ENCODE results near the gene PCDHGA1. TPM values are rescaled to one million over a fixed set of nuclear protein-coding genes. Genes with fewer than 3 reads are reported as not detected.

Gene PCDHGA1
- total and polyA plus RNA-seq, 9 of the 15 experiments (the other 6 are each of a cell fraction or from before 2014, with no cell fraction given) = 0.05 to 0.26 (median 0.18) TPM; not detected in 2

DNA sequence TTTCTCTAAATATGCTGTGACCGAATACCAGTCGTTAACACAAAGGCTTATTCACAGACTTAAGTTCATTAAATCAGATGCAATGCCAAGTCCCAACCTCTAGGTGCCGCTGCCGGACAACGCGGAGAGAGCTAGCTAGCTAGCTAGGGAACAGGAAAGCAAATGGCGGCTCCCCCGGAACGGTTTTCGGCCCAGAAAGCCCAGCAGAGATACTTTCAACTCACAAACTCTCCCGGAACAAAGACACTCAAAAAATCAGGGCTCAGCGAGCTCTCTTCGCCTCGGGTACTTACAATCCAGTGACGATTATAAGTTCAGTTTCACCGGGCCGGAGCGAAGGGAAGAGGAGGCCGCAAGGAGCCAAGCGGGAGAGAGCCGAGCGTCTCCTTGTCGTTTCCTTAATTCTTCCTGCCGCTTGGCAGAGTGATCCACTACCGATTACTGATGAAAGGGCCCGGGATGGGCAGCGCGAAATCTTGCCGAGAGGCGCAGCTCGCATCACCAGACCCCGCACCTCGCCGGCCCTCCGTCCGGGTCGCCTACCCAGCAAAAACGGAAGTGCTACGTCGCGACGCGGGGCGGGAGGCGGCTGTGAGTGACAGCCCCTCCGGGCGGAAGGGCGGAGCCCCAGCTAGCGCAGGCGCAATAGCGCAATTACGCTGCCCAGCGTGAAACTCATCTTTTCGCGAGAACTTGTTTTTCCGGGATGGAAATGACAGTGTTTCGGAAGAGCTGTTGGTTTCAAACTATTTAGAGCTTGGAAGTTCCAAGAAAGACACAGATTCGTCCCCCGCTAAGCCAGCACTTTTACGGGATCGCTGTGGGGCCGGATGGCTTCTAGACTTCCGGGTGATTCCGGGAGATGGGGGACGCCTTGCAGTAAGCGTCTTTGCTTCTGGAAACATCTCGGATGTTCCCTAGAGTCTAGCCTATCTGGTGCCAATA is 9.8 kb upstream of the PCDHGA1 start, which contains the start of gene TAF7 (continued):
- TF ChIP-seq KDM4B (IDR thresholded peaks at IDR 0.05; ENCODE audit: borderline replicate concordance in 2 of 2, low read depth in 1 of 2) = peak in 1 of 2 experiments; percentile 62; a peak in 1 of 4 replicates
- TF ChIP-seq JUN (IDR thresholded peaks at IDR 0.05; ENCODE audit: borderline replicate concordance, low read depth, low read length) = no peak
- 0 out of 2 replicates have a peak, but pooled peaks have one; percentile 26 for TF ChIP-seq JUN (CRISPR knock-in tag; IDR thresholded peaks at IDR 0.05; ENCODE audit: borderline replicate concordance)
- TF ChIP-seq, protein P1, sequence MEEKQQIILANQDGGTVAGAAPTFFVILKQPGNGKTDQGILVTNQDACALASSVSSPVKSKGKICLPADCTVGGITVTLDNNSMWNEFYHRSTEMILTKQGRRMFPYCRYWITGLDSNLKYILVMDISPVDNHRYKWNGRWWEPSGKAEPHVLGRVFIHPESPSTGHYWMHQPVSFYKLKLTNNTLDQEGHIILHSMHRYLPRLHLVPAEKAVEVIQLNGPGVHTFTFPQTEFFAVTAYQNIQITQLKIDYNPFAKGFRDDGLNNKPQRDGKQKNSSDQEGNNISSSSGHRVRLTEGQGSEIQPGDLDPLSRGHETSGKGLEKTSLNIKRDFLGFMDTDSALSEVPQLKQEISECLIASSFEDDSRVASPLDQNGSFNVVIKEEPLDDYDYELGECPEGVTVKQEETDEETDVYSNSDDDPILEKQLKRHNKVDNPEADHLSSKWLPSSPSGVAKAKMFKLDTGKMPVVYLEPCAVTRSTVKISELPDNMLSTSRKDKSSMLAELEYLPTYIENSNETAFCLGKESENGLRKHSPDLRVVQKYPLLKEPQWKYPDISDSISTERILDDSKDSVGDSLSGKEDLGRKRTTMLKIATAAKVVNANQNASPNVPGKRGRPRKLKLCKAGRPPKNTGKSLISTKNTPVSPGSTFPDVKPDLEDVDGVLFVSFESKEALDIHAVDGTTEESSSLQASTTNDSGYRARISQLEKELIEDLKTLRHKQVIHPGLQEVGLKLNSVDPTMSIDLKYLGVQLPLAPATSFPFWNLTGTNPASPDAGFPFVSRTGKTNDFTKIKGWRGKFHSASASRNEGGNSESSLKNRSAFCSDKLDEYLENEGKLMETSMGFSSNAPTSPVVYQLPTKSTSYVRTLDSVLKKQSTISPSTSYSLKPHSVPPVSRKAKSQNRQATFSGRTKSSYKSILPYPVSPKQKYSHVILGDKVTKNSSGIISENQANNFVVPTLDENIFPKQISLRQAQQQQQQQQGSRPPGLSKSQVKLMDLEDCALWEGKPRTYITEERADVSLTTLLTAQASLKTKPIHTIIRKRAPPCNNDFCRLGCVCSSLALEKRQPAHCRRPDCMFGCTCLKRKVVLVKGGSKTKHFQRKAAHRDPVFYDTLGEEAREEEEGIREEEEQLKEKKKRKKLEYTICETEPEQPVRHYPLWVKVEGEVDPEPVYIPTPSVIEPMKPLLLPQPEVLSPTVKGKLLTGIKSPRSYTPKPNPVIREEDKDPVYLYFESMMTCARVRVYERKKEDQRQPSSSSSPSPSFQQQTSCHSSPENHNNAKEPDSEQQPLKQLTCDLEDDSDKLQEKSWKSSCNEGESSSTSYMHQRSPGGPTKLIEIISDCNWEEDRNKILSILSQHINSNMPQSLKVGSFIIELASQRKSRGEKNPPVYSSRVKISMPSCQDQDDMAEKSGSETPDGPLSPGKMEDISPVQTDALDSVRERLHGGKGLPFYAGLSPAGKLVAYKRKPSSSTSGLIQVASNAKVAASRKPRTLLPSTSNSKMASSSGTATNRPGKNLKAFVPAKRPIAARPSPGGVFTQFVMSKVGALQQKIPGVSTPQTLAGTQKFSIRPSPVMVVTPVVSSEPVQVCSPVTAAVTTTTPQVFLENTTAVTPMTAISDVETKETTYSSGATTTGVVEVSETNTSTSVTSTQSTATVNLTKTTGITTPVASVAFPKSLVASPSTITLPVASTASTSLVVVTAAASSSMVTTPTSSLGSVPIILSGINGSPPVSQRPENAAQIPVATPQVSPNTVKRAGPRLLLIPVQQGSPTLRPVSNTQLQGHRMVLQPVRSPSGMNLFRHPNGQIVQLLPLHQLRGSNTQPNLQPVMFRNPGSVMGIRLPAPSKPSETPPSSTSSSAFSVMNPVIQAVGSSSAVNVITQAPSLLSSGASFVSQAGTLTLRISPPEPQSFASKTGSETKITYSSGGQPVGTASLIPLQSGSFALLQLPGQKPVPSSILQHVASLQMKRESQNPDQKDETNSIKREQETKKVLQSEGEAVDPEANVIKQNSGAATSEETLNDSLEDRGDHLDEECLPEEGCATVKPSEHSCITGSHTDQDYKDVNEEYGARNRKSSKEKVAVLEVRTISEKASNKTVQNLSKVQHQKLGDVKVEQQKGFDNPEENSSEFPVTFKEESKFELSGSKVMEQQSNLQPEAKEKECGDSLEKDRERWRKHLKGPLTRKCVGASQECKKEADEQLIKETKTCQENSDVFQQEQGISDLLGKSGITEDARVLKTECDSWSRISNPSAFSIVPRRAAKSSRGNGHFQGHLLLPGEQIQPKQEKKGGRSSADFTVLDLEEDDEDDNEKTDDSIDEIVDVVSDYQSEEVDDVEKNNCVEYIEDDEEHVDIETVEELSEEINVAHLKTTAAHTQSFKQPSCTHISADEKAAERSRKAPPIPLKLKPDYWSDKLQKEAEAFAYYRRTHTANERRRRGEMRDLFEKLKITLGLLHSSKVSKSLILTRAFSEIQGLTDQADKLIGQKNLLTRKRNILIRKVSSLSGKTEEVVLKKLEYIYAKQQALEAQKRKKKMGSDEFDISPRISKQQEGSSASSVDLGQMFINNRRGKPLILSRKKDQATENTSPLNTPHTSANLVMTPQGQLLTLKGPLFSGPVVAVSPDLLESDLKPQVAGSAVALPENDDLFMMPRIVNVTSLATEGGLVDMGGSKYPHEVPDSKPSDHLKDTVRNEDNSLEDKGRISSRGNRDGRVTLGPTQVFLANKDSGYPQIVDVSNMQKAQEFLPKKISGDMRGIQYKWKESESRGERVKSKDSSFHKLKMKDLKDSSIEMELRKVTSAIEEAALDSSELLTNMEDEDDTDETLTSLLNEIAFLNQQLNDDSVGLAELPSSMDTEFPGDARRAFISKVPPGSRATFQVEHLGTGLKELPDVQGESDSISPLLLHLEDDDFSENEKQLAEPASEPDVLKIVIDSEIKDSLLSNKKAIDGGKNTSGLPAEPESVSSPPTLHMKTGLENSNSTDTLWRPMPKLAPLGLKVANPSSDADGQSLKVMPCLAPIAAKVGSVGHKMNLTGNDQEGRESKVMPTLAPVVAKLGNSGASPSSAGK (IDR thresholded peaks at IDR 0.05) = peak; percentile 85
- TF ChIP-seq CC2D1A (IDR thresholded peaks at IDR 0.05) = 0 out of 2 replicates have a peak, but pooled peaks have one; percentile 16
- peak in 1 of 2 experiments; percentile 49; a peak in 1 of 4 replicates for TF ChIP-seq SRF (CRISPR knock-in tag; IDR thresholded peaks at IDR 0.05)
- peak; percentile 71 for TF ChIP-seq PHF20 (IDR thresholded peaks at IDR 0.05; ENCODE audit: partially characterized antibody)
- TF ChIP-seq ZNF384 (IDR thresholded peaks at IDR 0.05; ENCODE audit: low read depth, low read length) = no peak
- TF ChIP-seq CREM (IDR thresholded peaks at IDR 0.05; ENCODE audit: low read depth) = peak; percentile 91
- 0 out of 2 replicates have a peak, but pooled peaks have one; percentile 38 for TF ChIP-seq HEY1 (CRISPR knock-in tag; IDR thresholded peaks at IDR 0.05; ENCODE audit: borderline replicate concordance)
- peak; percentile 95 for TF ChIP-seq ILF3 (IDR thresholded peaks at IDR 0.05; ENCODE audit: borderline replicate concordance)

Data from K562 (cell line).